RWPE1 (cell line): ENCODE data around the gene HHAT.

ENCODE experiments used
- CTCF ChIA-PET: fragments of 350-600 bp; sonication (Branson Sonifier 250); formaldehyde crosslinking; extraction: SDS; loops from one replicate; lab custom pipeline; 2021; lab: Yijun Ruan, JAX
- POLR2A ChIA-PET: fragments of 400-600 bp; formaldehyde crosslinking; extraction: SDS; loops from one replicate; lab custom pipeline; 2020; ENCODE audit warnings: antibody characterized with exemption; ENCODE audit not compliant: low non-redundant PET; lab: Yijun Ruan, JAX
- DNase-seq: peaks from one replicate; pipeline ENCODE4 v3.0.0; 2012; ENCODE audit warnings: low spot score
- H3K27ac ChIP-seq: fragments of 450-650 bp; 2 replicates; pipeline ENCODE4 v1.5.1; 2017
- TF ChIP-seq, protein P1 (sequence below): fragments of 450-650 bp; conservative IDR thresholded peaks from 2 replicates; pipeline ENCODE4 v1.5.1; 2017; ENCODE audit warnings: low read depth, mild to moderate bottlenecking

HHAT gene

DNA sequence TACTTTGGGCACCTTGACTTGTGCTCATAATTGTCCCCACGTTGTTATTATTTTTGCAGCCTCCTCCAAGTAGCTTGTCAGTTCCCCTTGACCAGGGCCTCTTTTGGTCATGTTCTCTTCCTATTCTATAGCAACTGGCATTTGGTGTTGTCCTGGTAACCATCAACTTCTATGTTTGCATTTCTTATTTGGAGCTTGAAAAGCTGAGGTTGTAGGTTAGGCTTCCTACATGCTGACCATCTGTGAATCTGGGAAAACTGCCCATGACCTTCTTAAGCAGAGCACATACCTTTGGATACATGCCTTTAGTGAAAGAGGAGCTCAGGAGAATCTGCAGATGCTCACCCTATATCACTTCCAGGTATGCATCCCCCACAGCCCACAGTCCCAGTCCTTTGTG lies 160.8 kb downstream of the HHAT start:
- no peak for DNase-seq
- POLR2A ChIA-PET: no interaction called here
- TF ChIP-seq, protein P1, sequence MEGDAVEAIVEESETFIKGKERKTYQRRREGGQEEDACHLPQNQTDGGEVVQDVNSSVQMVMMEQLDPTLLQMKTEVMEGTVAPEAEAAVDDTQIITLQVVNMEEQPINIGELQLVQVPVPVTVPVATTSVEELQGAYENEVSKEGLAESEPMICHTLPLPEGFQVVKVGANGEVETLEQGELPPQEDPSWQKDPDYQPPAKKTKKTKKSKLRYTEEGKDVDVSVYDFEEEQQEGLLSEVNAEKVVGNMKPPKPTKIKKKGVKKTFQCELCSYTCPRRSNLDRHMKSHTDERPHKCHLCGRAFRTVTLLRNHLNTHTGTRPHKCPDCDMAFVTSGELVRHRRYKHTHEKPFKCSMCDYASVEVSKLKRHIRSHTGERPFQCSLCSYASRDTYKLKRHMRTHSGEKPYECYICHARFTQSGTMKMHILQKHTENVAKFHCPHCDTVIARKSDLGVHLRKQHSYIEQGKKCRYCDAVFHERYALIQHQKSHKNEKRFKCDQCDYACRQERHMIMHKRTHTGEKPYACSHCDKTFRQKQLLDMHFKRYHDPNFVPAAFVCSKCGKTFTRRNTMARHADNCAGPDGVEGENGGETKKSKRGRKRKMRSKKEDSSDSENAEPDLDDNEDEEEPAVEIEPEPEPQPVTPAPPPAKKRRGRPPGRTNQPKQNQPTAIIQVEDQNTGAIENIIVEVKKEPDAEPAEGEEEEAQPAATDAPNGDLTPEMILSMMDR: no peak
- CTCF ChIA-PET: interaction anchor here (0.6 kb wide), 1 partner anchor 987 kb away, joined by 4 read pairs; no protein-coding TSS in a partner anchor
- H3K27ac ChIP-seq: no peak overlapping the region

DNA sequence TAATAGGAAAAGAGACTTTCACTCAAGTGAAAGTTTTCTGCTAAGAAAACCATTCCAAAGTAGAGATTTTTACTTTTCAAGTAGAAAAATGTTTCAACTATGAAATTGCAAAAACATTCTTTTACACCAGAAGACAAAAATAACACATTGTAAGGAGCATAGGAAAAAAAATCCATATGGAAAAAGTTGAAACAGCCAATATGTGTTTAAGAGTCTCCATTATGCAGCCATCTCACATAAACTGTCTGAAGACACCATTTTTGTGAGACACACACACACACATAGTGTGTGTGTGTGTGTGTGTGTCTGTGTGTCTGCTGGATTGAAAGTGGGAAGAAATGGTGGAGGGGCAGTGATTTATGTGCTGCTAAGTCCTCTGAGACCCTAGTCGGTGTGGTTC lies 162.1 kb downstream of the HHAT start:
- ChIA-PET CTCF (no interaction called here), POLR2A (no interaction called here)
- no peak for DNase-seq
- H3K27ac ChIP-seq: no peak overlapping the region
- TF ChIP-seq, protein P1: no peak

DNA sequence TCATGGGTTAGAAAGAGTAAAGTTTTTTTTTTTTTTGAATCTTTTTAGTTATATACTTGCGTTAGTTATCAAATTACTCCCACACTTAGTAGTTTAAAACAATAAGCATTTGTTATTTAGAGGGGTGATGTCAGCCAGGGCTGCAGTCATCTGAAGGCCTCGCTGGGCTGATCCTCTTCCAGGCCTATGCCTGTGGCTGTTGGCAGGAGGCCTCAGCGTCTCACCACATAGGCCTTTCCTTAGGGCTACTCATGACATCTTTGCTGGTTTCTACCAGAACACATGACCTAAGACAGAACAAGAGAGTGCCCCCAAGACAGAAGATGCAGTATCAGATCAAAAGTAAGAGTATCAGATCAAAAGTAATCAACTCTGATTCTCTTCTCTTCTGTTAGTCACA lies 167.4 kb downstream of the HHAT start:
- POLR2A ChIA-PET: no interaction called here
- TF ChIP-seq, protein P1: no peak
- no peak for DNase-seq
- H3K27ac ChIP-seq: no peak overlapping the region
- CTCF ChIA-PET: no interaction called here

DNA sequence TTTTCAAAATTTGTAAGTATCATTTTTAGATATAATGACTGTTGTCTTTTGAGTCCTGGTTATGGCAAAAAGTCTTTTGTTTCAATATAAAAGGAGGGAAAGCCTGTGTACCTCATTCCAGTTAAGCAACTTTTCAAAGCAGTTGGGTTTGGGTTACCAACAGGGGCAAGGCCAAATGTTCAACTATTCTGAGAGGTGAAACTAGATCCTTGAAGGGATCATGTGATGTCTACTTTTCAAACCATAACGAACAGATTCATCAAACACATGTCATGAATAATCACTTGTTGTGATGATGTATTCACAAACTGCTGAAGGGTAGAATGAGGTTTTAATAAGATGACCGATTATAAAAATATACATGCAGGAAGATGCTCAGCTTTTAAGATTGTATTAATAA lies 171.3 kb downstream of the HHAT start:
- CTCF ChIA-PET: no interaction called here
- no peak for DNase-seq
- TF ChIP-seq, protein P1: no peak

DNA sequence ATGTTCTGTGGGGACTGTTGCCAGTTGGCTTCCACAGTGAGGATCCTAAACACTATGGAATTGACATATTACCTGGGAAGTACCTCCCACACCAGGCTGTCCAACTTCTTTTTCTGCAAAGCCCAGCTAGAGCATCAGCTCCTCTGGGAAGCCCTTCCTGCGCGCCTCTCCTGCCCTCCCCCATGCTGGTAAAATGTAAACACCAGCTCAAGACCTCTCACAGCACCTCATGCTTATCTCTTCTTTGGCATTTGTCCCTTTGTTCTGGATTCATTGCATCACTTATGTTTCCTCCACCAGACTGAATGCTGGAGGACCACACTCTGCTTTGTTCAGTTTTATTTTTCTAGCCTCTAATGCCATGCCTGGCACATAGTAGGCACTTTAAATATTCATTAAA lies 172.1 kb downstream of the HHAT start:
- no peak for DNase-seq
- POLR2A ChIA-PET: no interaction called here
- CTCF ChIA-PET: no interaction called here
- TF ChIP-seq, protein P1: no peak
- no peak overlapping the region for H3K27ac ChIP-seq

More for the DNA sequence above, 171.3 kb downstream of the HHAT start:
- POLR2A ChIA-PET: no interaction called here
- no peak overlapping the region for H3K27ac ChIP-seq

DNA sequence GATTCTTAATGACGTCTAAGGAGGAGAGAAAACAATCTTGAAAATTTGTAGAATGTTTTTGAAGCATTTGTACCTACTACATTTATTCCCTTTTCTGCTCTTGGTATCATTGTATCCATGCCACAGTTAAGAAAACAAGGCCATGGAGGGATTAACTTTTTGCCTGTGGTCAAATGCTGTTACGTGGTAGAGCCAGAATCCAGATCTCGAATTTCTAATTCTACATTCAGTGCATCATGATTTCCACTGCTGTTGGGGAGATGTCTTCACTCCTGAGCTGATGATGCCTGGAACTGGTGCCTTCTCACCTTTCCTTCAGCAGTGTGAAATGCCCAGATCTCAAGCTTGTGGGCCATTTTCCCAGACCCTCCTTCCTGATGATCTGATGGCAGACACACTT lies 175.6 kb downstream of the HHAT start:
- CTCF ChIA-PET: no interaction called here
- TF ChIP-seq, protein P1: no peak
- POLR2A ChIA-PET: no interaction called here
- H3K27ac ChIP-seq: no peak overlapping the region
- no peak for DNase-seq
